ENCODE measurements around the gene C20orf173. TPM values are rescaled to one million over a fixed set of nuclear protein-coding genes. Genes with fewer than 3 reads are reported as not detected.

The C20orf173 gene
- total RNA-seq, 2 experiments from 2014 or later: not detected

DNA sequence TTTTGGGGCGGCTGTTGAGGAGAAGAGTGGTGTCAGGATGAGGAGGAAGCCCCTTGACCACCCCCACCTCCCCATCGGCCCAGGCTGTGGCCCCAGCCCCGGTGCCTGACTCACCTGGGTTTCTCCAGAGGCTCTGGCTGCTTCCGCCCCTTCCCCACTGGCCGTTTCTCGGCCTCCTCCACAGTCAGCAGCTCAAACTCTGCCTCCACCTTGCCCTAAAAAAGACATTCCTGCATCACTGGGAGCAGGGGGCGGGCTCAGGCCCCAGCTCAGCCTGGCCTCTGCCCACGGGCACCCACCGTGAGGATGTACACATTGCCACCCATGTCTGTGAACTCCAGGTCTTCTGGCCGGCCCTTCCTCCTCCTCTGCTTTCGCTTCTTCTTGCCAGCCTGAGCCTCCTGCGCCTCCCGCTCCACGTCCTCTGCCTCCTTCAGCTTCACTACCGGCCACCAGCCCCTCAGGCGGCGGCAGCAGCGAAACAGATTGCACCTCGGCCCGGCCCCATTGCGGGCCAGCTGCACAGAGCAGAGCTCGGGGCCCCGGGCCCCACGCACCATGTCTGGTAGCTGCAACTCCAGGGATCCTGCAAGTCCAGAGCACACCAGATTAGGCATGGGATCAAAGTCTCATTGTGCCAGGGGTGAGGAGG is 29.7 kb upstream of the C20orf173 start:
- Histone ChIP-seq H3K4me3 (ENCODE audit: low read length) (no peak overlapping the region), H3K36me3 (ENCODE audit: insufficient read depth, low read length) (peaks cover 15% of the 10 kb centered on the region), H3K27me3 (ENCODE audit: control insufficient read depth in 1 of 2, insufficient read depth in 2 of 2, low read length in 2 of 2) (no peaks in the 10 kb centered on the region), H3K9me3 (ENCODE audit: control insufficient read depth in 1 of 2, insufficient read depth in 1 of 2, low read length in 2 of 2) (no peaks in the 10 kb centered on the region), H3K27ac (ENCODE audit: low read depth in 1 of 2, low read length in 2 of 2) (no peak overlapping the region), H3K4me1 (ENCODE audit: insufficient read depth, low read length) (no peaks in the 10 kb centered on the region)
- POLR2A ChIA-PET: no interaction called here
- no peak for DNase-seq
- Mint-ChIP-seq H3K4me3 (no peak overlapping the region), H3K4me1 (ENCODE audit: low read depth) (no peaks in the 10 kb centered on the region), H3K9me3 (no peaks in the 10 kb centered on the region), H3K27me3 (no peaks in the 10 kb centered on the region), H3K36me3 (ENCODE audit: low read depth) (peaks cover 40% of the 10 kb centered on the region), H3K27ac (no peak overlapping the region)
- TF ChIP-seq, protein P1, sequence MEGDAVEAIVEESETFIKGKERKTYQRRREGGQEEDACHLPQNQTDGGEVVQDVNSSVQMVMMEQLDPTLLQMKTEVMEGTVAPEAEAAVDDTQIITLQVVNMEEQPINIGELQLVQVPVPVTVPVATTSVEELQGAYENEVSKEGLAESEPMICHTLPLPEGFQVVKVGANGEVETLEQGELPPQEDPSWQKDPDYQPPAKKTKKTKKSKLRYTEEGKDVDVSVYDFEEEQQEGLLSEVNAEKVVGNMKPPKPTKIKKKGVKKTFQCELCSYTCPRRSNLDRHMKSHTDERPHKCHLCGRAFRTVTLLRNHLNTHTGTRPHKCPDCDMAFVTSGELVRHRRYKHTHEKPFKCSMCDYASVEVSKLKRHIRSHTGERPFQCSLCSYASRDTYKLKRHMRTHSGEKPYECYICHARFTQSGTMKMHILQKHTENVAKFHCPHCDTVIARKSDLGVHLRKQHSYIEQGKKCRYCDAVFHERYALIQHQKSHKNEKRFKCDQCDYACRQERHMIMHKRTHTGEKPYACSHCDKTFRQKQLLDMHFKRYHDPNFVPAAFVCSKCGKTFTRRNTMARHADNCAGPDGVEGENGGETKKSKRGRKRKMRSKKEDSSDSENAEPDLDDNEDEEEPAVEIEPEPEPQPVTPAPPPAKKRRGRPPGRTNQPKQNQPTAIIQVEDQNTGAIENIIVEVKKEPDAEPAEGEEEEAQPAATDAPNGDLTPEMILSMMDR (IDR thresholded peaks at IDR 0.05): no peak
- no peak for ATAC-seq (ENCODE audit: poor library complexity)
- intact Hi-C loops (cut with DNase I, micrococcal nuclease): no loop called here
- CTCF ChIA-PET: no interaction called here

DNA sequence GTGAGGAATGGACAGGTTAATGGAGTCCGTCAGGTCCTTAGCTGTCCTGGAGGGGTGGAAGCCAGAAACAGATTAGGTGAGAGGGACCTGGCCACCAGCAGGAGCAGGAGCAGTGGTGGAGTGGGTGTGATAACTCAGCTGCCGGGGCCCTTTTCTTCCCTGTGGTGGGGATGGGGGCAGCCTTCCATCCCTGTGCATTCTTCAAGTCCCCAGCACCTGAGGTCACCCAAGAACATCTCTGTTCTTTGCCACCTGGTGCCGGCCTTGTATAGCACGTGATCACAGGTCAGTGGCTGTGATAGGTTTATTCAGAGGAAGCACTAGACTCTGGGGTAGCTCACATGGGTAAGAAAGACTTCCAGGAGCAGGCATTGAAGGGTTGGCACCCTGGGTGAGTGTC is 29.0 kb upstream of the C20orf173 start:
- intact Hi-C loops (cut with DNase I, micrococcal nuclease): no loop called here

DNA sequence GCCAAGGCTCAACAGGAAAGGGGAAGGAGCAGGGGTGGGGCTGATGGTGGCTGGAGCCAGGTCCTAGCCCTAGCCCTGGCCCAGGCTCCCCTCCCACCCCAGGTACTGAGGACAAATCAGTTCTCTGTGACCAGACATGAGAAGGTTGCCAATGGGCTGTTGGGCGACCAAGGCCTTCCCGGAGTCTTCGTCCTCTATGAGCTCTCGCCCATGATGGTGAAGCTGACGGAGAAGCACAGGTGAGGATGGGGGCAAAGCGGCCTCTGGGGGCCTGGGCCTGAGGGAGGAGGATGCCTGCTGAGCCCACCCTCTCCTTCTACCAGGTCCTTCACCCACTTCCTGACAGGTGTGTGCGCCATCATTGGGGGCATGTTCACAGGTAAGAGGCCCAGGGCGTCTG is 27.4 kb upstream of the C20orf173 start:
- no peaks in the 10 kb centered on the region for H3K4me1 Mint-ChIP-seq (ENCODE audit: low read depth)
- Histone ChIP-seq H3K4me1 (ENCODE audit: insufficient read depth, low read length) (no peaks in the 10 kb centered on the region), H3K27ac (ENCODE audit: low read depth in 1 of 2, low read length in 2 of 2) (no peak overlapping the region), H3K9me3 (ENCODE audit: control insufficient read depth in 1 of 2, insufficient read depth in 1 of 2, low read length in 2 of 2) (no peaks in the 10 kb centered on the region), H3K36me3 (ENCODE audit: insufficient read depth, low read length) (peaks cover 26% of the 10 kb centered on the region), H3K27me3 (ENCODE audit: control insufficient read depth in 1 of 2, insufficient read depth in 2 of 2, low read length in 2 of 2) (no peaks in the 10 kb centered on the region), H3K4me3 (ENCODE audit: low read length) (no peak overlapping the region)
- no peaks in the 10 kb centered on the region for H3K27me3 Mint-ChIP-seq
- no peak for DNase-seq
- ChIA-PET CTCF (no interaction called here), POLR2A (no interaction called here)
- no peaks in the 10 kb centered on the region for H3K9me3 Mint-ChIP-seq
- H3K36me3 Mint-ChIP-seq (ENCODE audit: low read depth): peaks cover 42% of the 10 kb centered on the region
- no peak overlapping the region for H3K27ac Mint-ChIP-seq
- TF ChIP-seq, protein P1 (IDR thresholded peaks at IDR 0.05): no peak
- intact Hi-C loops (cut with DNase I, micrococcal nuclease): no loop called here
- ATAC-seq (ENCODE audit: poor library complexity): no peak
- no peak overlapping the region for H3K4me3 Mint-ChIP-seq

More for the DNA sequence above, 29.0 kb upstream of the C20orf173 start:
- Mint-ChIP-seq H3K9me3 (no peaks in the 10 kb centered on the region), H3K4me1 (ENCODE audit: low read depth) (no peaks in the 10 kb centered on the region), H3K4me3 (no peak overlapping the region), H3K27me3 (no peaks in the 10 kb centered on the region), H3K27ac (no peak overlapping the region), H3K36me3 (ENCODE audit: low read depth) (peaks cover 42% of the 10 kb centered on the region)
- ATAC-seq (ENCODE audit: poor library complexity): no peak
- no peaks in the 10 kb centered on the region for H3K27me3 ChIP-seq (ENCODE audit: control insufficient read depth in 1 of 2, insufficient read depth in 2 of 2, low read length in 2 of 2)
- H3K36me3 ChIP-seq (ENCODE audit: insufficient read depth, low read length): peaks cover 17% of the 10 kb centered on the region
- no peaks in the 10 kb centered on the region for H3K9me3 ChIP-seq (ENCODE audit: control insufficient read depth in 1 of 2, insufficient read depth in 1 of 2, low read length in 2 of 2)
- POLR2A ChIA-PET: no interaction called here
- TF ChIP-seq, protein P1 (IDR thresholded peaks at IDR 0.05): no peak
- H3K27ac ChIP-seq (ENCODE audit: low read depth in 1 of 2, low read length in 2 of 2): no peak overlapping the region
- H3K4me1 ChIP-seq (ENCODE audit: insufficient read depth, low read length): no peaks in the 10 kb centered on the region
- no peak overlapping the region for H3K4me3 ChIP-seq (ENCODE audit: low read length)
- DNase-seq: no peak
- CTCF ChIA-PET: no interaction called here
